Measurements from ENCODE around the gene CD180. TPM values are rescaled to one million over a fixed set of nuclear protein-coding genes. Genes with fewer than 3 reads are reported as not detected.

Gene CD180
- total RNA-seq = under 1 TPM; 0.24 to 0.27 TPM
- not detected for polyA plus RNA-seq

GRCh38 chr5:67196537-67197059, at the start of gene CD180:
Gene CD180, minus strand, starts transcription at chr5:67196799. Its CDS starts 158 bp downstream, at chr5:67196641.
- Mint-ChIP-seq H3K4me3 (no peak within 1 kb of the TSS), H3K4me1 (peaks cover 25 to 49% (median 44%) of the 10 kb centered on the region in 3 donors), H3K27me3 (no peaks in the 10 kb centered on the region), H3K27ac (peak within 1 kb of the TSS in 2 of 8 donors; percentile 37 to 61), H3K36me3 (peaks cover 0 to 34% (median 4%) of the 10 kb centered on the region in 3 donors), H3K9me3 (peaks cover 0 to 4% (median 3%) of the 10 kb centered on the region in 5 donors)
- H3K27me3 ChIP-seq (ENCODE audit: insufficient read depth, low read length, poor library complexity, severe bottlenecking) = no peaks in the 10 kb centered on the region
- CTCF ChIA-PET = interaction anchor here (1.0 to 1.5 kb wide), 3 partner anchors 12 to 40 kb away, joined by 3 to 4 read pairs (median 4); no protein-coding TSS in a partner anchor
- POLR2A ChIA-PET = no interaction called here
- no peaks in the 10 kb centered on the region for H3K9me3 ChIP-seq (ENCODE audit: low read length)
- no peaks in the 10 kb centered on the region for H3K36me3 ChIP-seq (ENCODE audit: insufficient read depth, low read length)
- no peak for DNase-seq
- no peak within 1 kb of the TSS for H3K27ac ChIP-seq (ENCODE audit: low read depth, low read length)
- H3K4me3 ChIP-seq (ENCODE audit: low read length) = no peak within 1 kb of the TSS
- peaks cover 9% of the 10 kb centered on the region for H3K4me1 ChIP-seq (ENCODE audit: insufficient read depth, low read length)

DNA sequence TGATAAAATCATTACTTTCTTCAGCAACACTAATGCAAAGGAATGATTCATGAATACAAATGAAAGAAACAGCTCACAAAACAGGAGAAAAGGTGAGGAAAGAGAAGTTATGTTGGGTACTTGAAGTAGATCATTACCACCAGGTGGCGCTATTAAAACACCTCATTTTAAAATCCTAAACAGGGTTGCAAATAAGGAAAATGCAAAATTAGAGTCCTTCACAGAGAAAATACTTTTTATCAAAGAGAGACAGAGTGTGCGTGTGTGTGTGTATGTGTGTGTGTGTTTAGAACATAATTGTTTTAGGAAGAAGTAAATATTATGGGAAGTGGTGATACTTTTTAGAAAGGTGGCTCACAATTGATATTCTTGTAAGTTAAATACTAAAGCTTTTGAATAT, 49.5 kb upstream of the CD180 start:
- Histone ChIP-seq H3K36me3 (ENCODE audit: insufficient read depth, low read length) (no peaks in the 10 kb centered on the region), H3K9me3 (ENCODE audit: low read length) (no peaks in the 10 kb centered on the region), H3K4me1 (ENCODE audit: insufficient read depth, low read length) (peaks cover 14% of the 10 kb centered on the region), H3K27ac (ENCODE audit: low read depth, low read length) (no peak overlapping the region), H3K27me3 (ENCODE audit: insufficient read depth, low read length, poor library complexity, severe bottlenecking) (no peaks in the 10 kb centered on the region), H3K4me3 (ENCODE audit: low read length) (no peak overlapping the region)
- H3K36me3 Mint-ChIP-seq = no peaks in the 10 kb centered on the region
- H3K4me3 Mint-ChIP-seq = no peak overlapping the region
- H3K4me1 Mint-ChIP-seq = peaks cover 11 to 17% (median 12%) of the 10 kb centered on the region in 3 donors
- peaks cover 0 to 2% of the 10 kb centered on the region in 2 donors for H3K27me3 Mint-ChIP-seq
- CTCF ChIA-PET = interaction anchor here (0.6 to 5.0 kb wide), 28 partner anchors 9 to 1760 kb away, joined by 3 to 16 read pairs (median 4); no protein-coding TSS in a partner anchor
- peak in 2 of 5 donors; percentile 52 to 59 for DNase-seq
- POLR2A ChIA-PET = no interaction called here
- no peaks in the 10 kb centered on the region for H3K9me3 Mint-ChIP-seq
- no peak overlapping the region for H3K27ac Mint-ChIP-seq

- Histone ChIP-seq H3K27ac (ENCODE audit: low read depth, low read length) (no peak overlapping the region), H3K4me3 (ENCODE audit: low read length) (no peak overlapping the region), H3K36me3 (ENCODE audit: insufficient read depth, low read length) (no peaks in the 10 kb centered on the region), H3K4me1 (ENCODE audit: insufficient read depth, low read length) (peaks cover 14% of the 10 kb centered on the region), H3K27me3 (ENCODE audit: insufficient read depth, low read length, poor library complexity, severe bottlenecking) (no peaks in the 10 kb centered on the region), H3K9me3 (ENCODE audit: low read length) (no peaks in the 10 kb centered on the region)
- ChIA-PET CTCF (interaction anchor here (0.6 to 5.0 kb wide), 23 partner anchors 9 to 1761 kb away, joined by 3 to 16 read pairs (median 4); no protein-coding TSS in a partner anchor), POLR2A (no interaction called here)
- H3K4me1 Mint-ChIP-seq = peaks cover 11 to 17% (median 12%) of the 10 kb centered on the region in 3 donors
- H3K4me3 Mint-ChIP-seq = no peak overlapping the region
- no peak for DNase-seq
- H3K27ac Mint-ChIP-seq = peak overlapping the region in 2 of 8 donors; percentile 19 to 56
- no peaks in the 10 kb centered on the region for H3K36me3 Mint-ChIP-seq
- no peaks in the 10 kb centered on the region for H3K9me3 Mint-ChIP-seq
- peaks cover 0 to 2% of the 10 kb centered on the region in 2 donors for H3K27me3 Mint-ChIP-seq
Measured at GRCh38 chr5:67245259-67245846, 48.8 kb upstream of the CD180 start.

- ChIA-PET POLR2A (no interaction called here), CTCF (interaction anchor here (1.6 kb wide), 1 partner anchor 11 kb away, joined by 3 read pairs; no protein-coding TSS in a partner anchor)
- no peak overlapping the region for H3K4me3 ChIP-seq (ENCODE audit: low read length)
- DNase-seq = no peak
- peaks cover 14% of the 10 kb centered on the region for H3K4me1 ChIP-seq (ENCODE audit: insufficient read depth, low read length)
- H3K9me3 Mint-ChIP-seq = no peaks in the 10 kb centered on the region
- H3K27me3 ChIP-seq (ENCODE audit: insufficient read depth, low read length, poor library complexity, severe bottlenecking) = no peaks in the 10 kb centered on the region
- H3K27ac Mint-ChIP-seq = peak overlapping the region in 1 of 8 donors; percentile 32
- peaks cover 0 to 2% of the 10 kb centered on the region in 2 donors for H3K27me3 Mint-ChIP-seq
- no peaks in the 10 kb centered on the region for H3K9me3 ChIP-seq (ENCODE audit: low read length)
- H3K4me1 Mint-ChIP-seq = peaks cover 11 to 16% (median 12%) of the 10 kb centered on the region in 3 donors
- no peak overlapping the region for H3K4me3 Mint-ChIP-seq
- H3K36me3 Mint-ChIP-seq = no peaks in the 10 kb centered on the region
- H3K36me3 ChIP-seq (ENCODE audit: insufficient read depth, low read length) = no peaks in the 10 kb centered on the region
- no peak overlapping the region for H3K27ac ChIP-seq (ENCODE audit: low read depth, low read length)
Measured at GRCh38 chr5:67244345-67244793, 47.8 kb upstream of the CD180 start.

GRCh38 chr5:67243944-67244343, 47.3 kb upstream of the CD180 start:
- Histone ChIP-seq H3K36me3 (ENCODE audit: insufficient read depth, low read length) (no peaks in the 10 kb centered on the region), H3K4me1 (ENCODE audit: insufficient read depth, low read length) (peaks cover 14% of the 10 kb centered on the region), H3K4me3 (ENCODE audit: low read length) (no peak overlapping the region), H3K27me3 (ENCODE audit: insufficient read depth, low read length, poor library complexity, severe bottlenecking) (no peaks in the 10 kb centered on the region), H3K27ac (ENCODE audit: low read depth, low read length) (no peak overlapping the region), H3K9me3 (ENCODE audit: low read length) (no peaks in the 10 kb centered on the region)
- Mint-ChIP-seq H3K9me3 (no peaks in the 10 kb centered on the region), H3K27ac (no peak overlapping the region), H3K4me3 (no peak overlapping the region), H3K27me3 (peaks cover 0 to 2% of the 10 kb centered on the region in 2 donors), H3K36me3 (no peaks in the 10 kb centered on the region), H3K4me1 (peaks cover 9 to 12% (median 10%) of the 10 kb centered on the region in 3 donors)
- ChIA-PET POLR2A (no interaction called here), CTCF (interaction anchor here (0.9 to 1.0 kb wide), 2 partner anchors 22 to 1011 kb away, joined by 3 read pairs; no protein-coding TSS in a partner anchor)
- no peak for DNase-seq

- no peaks in the 10 kb centered on the region for H3K27me3 ChIP-seq (ENCODE audit: insufficient read depth, low read length, poor library complexity, severe bottlenecking)
- no peaks in the 10 kb centered on the region for H3K36me3 Mint-ChIP-seq
- H3K27me3 Mint-ChIP-seq = peaks cover 0 to 2% of the 10 kb centered on the region in 2 donors
- H3K4me1 Mint-ChIP-seq = peaks cover 3 to 6% (median 4%) of the 10 kb centered on the region in 3 donors
- ChIA-PET CTCF (interaction anchor here (0.9 to 1.0 kb wide), 2 partner anchors 22 to 1012 kb away, joined by 3 read pairs; no protein-coding TSS in a partner anchor), POLR2A (no interaction called here)
- H3K27ac Mint-ChIP-seq = peak overlapping the region in 1 of 8 donors; percentile 33
- H3K27ac ChIP-seq (ENCODE audit: low read depth, low read length) = no peak overlapping the region
- DNase-seq = no peak
- H3K4me1 ChIP-seq (ENCODE audit: insufficient read depth, low read length) = peaks cover 9% of the 10 kb centered on the region
- no peak overlapping the region for H3K4me3 ChIP-seq (ENCODE audit: low read length)
- H3K4me3 Mint-ChIP-seq = no peak overlapping the region
- H3K9me3 ChIP-seq (ENCODE audit: low read length) = no peaks in the 10 kb centered on the region
- no peaks in the 10 kb centered on the region for H3K36me3 ChIP-seq (ENCODE audit: insufficient read depth, low read length)
- H3K9me3 Mint-ChIP-seq = no peaks in the 10 kb centered on the region
Measured at GRCh38 chr5:67243349-67243748, 46.8 kb upstream of the CD180 start.

DNA sequence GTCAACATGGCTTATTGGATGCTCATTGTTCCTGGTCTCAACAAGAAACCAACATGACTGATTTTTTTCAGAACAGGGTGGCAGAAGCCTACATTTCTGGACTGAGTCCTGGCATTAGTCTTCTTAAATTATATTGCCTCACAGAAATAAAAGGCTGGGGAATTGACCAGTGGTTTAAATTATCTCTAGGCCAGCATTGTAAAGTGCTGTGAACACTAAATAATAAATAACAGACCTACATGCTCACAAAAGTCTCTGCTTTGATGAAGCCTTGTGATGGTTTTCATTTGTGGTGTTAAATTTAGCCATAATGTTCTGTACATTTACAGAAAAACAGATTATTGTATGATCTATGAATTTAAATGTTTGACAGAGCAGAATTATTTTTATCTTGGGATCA, 44.7 kb upstream of the CD180 start:
- ChIA-PET CTCF (no interaction called here), POLR2A (no interaction called here)
- no peaks in the 10 kb centered on the region for H3K9me3 Mint-ChIP-seq
- peaks cover 0 to 3% (median 3%) of the 10 kb centered on the region in 3 donors for H3K4me1 Mint-ChIP-seq
- no peak overlapping the region for H3K27ac Mint-ChIP-seq
- no peak overlapping the region for H3K27ac ChIP-seq (ENCODE audit: low read depth, low read length)
- H3K9me3 ChIP-seq (ENCODE audit: low read length) = no peaks in the 10 kb centered on the region
- peaks cover 0 to 2% of the 10 kb centered on the region in 2 donors for H3K27me3 Mint-ChIP-seq
- H3K36me3 ChIP-seq (ENCODE audit: insufficient read depth, low read length) = no peaks in the 10 kb centered on the region
- peaks cover 8% of the 10 kb centered on the region for H3K4me1 ChIP-seq (ENCODE audit: insufficient read depth, low read length)
- no peak for DNase-seq
- H3K4me3 ChIP-seq (ENCODE audit: low read length) = no peak overlapping the region
- no peak overlapping the region for H3K4me3 Mint-ChIP-seq
- no peaks in the 10 kb centered on the region for H3K27me3 ChIP-seq (ENCODE audit: insufficient read depth, low read length, poor library complexity, severe bottlenecking)
- H3K36me3 Mint-ChIP-seq = peaks cover 0 to 2% (median 0%) of the 10 kb centered on the region in 3 donors

- Histone ChIP-seq H3K4me1 (ENCODE audit: insufficient read depth, low read length) (peaks cover 6% of the 10 kb centered on the region), H3K27me3 (ENCODE audit: insufficient read depth, low read length, poor library complexity, severe bottlenecking) (no peaks in the 10 kb centered on the region), H3K36me3 (ENCODE audit: insufficient read depth, low read length) (no peaks in the 10 kb centered on the region), H3K27ac (ENCODE audit: low read depth, low read length) (no peak overlapping the region), H3K9me3 (ENCODE audit: low read length) (no peaks in the 10 kb centered on the region), H3K4me3 (ENCODE audit: low read length) (no peak overlapping the region)
- peaks cover 0 to 5% (median 0%) of the 10 kb centered on the region in 3 donors for H3K36me3 Mint-ChIP-seq
- no peak overlapping the region for H3K4me3 Mint-ChIP-seq
- peaks cover 0 to 3% (median 3%) of the 10 kb centered on the region in 3 donors for H3K4me1 Mint-ChIP-seq
- POLR2A ChIA-PET = no interaction called here
- H3K27me3 Mint-ChIP-seq = peaks cover 0 to 2% of the 10 kb centered on the region in 2 donors
- no peak for DNase-seq
- no peaks in the 10 kb centered on the region for H3K9me3 Mint-ChIP-seq
- no peak overlapping the region for H3K27ac Mint-ChIP-seq
- CTCF ChIA-PET = no interaction called here
Measured at GRCh38 chr5:67240846-67241245, 44.2 kb upstream of the CD180 start.

Measured in CD8-positive, alpha-beta memory T cell (primary cell).